ENCODE data around the gene FAM111A. TPM values are rescaled to one million over a fixed set of nuclear protein-coding genes. Genes with fewer than 3 reads are reported as not detected.

The FAM111A gene
- total and polyA plus RNA-seq, 12 donors = 2.9 to 22.5 (median 5.1) TPM

DNA sequence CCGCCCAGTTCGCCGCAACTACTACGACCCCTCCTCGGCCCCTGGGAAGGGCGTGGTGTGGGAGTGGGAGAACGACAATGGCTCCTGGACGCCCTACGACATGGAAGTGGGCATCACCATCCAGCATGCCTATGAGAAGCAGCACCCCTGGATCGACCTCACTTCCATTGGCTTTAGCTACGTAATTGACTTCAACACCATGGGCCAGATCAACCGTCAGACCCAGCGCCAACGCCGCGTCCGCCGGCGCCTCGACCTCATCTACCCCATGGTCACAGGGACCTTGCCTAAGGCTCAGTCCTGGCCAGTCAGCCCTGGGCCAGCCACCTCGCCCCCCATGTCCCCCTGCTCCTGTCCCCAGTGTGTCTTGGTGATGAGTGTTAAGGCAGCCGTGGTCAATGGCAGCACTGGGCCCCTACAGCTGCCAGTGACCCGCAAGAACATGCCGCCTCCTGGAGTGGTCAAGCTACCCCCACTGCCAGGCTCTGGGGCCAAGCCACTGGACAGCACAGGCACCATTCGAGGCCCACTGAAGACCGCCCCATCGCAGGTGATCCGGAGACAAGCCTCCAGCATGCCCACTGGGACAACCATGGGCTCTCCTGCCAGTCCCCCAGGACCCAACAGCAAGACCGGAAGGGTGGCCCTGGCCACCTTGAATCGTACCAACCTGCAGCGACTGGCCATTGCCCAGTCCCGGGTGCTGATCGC is 39.2 kb downstream of the FAM111A start:
- peaks cover 0 to 17% (median 0%) of the 10 kb centered on the region in 9 donors for H3K36me3 ChIP-seq
- 95 to 96% methylated on average over 33 of the region's 33 CpGs for WGBS, 2 donors
- H3K27ac ChIP-seq = no peak overlapping the region
- DNase-seq (no peak), ATAC-seq (no peak)
- no peaks in the 10 kb centered on the region for H3K27me3 ChIP-seq
- TF ChIP-seq CTCF (IDR thresholded peaks at IDR 0.05) = no peak
- H3K4me1 ChIP-seq = peaks cover 0 to 20% (median 0%) of the 10 kb centered on the region in 9 donors
- peaks cover 0 to 17% (median 5%) of the 10 kb centered on the region in 11 donors for H3K9me3 ChIP-seq
- no peak overlapping the region for H3K4me3 ChIP-seq
- intact Hi-C loops (cut with DNase I) = no loop called here

DNA sequence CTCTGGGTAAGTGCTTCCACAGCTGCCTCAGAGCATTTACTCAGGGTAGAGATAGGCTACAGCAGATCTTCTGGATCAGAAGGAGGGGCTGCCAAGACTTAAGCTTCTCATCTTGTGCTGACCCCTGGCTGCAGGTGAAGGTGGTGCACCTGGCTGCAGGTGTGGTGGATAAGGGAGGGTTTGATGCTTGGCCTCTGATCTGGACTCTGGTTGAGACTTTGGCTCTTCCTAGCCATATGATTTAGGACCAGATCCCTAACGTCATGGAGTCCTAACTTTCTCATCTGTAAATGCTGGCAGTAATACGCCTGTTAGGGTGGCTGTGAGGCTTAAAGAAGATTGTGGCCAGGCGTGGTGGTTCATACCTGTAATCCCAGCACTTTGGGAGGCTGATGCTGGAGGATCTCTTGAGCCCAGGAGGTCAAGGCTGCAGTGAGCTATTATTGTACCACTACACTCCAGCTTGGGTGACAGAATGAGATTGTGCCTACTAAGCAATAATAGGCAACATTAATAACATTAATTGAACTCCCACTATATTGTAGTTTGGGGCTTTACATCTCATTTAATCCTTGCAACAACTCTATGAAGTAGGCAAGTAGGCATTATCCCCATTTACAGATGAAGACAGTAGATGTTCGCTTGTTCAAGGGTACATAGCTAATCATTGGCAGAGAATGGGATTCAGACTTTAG is 39.9 kb downstream of the FAM111A start:
- WGBS, 2 donors = 94 to 95% methylated on average over 4 of the region's 4 CpGs
- intact Hi-C loops (cut with DNase I) = no loop called here
- ATAC-seq = no peak
- no peak overlapping the region for H3K27ac ChIP-seq
- no peak for DNase-seq
- TF ChIP-seq CTCF (IDR thresholded peaks at IDR 0.05) = peak in 4 of 9 donors; percentile 6 to 17 (median 10)
- no peaks in the 10 kb centered on the region for H3K27me3 ChIP-seq
- H3K9me3 ChIP-seq = peaks cover 0 to 17% (median 5%) of the 10 kb centered on the region in 11 donors
- peaks cover 0 to 27% (median 5%) of the 10 kb centered on the region in 9 donors for H3K4me1 ChIP-seq
- H3K36me3 ChIP-seq = peaks cover 0 to 17% (median 0%) of the 10 kb centered on the region in 9 donors
- H3K4me3 ChIP-seq = no peak overlapping the region

DNA sequence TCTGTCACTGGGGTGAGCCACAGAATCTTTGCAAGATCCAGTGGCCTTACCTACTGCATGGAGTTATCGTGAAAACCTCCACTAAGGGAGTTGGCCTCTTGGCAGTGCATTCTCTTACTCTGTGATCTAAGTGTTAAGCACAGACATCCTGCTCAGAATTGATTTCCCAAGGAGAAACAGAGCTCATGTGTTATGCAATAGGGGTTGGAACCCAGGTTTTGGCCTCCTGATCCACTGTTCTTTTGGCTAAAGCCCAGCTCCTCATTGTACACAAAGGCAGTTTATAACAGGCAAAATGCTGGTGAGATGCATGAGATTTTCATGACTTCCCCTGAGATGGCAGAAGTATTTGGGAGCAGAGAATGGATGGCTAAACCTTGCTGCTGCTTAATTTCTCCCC is 41.1 kb downstream of the FAM111A start:
- TF ChIP-seq CTCF (IDR thresholded peaks at IDR 0.05) = no peak
- Histone ChIP-seq H3K27ac (peak overlapping the region in 1 of 10 donors; percentile 7), H3K9me3 (peaks cover 0 to 14% (median 5%) of the 10 kb centered on the region in 11 donors), H3K4me1 (peaks cover 0 to 36% (median 5%) of the 10 kb centered on the region in 9 donors), H3K36me3 (peaks cover 0 to 17% (median 0%) of the 10 kb centered on the region in 9 donors), H3K4me3 (no peak overlapping the region), H3K27me3 (no peaks in the 10 kb centered on the region)
- DNase-seq = no peak
- 63 to 64% methylated on average over 1 of the region's 1 CpG for WGBS, 2 donors
- ATAC-seq = peak in 1 of 8 donors; percentile 38
- intact Hi-C loops (cut with DNase I) = no loop called here

DNA sequence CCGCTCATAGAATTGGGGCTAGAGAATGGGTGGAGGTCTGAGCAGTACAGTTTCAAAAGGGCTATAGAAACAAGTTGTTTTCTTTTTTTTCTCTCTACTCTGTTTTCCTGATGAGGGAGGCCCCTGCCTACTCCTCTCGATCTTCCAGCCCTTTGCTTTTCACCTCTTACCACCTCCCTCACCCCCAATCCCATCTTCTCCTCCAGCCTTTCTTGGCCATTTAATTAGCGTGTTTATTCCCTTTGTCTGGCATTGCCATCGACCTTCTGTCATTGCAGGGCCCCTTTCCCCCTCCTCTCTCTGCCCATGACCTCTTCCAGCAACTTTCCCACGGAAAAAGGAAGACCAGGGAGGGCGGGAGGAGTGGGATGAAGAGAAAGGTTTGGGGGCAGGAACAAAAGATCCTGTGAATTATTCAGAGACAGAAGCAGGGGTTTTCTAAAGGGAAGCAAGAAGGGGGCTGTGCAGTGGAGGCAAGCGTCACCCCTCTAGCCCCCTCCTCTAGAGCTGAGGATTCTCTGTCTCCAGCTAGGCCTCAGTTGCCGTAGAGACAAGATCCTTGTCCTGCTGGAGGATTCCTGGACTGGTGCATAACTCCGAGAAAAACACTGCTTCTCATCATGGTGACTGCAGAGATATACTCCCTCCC is 42.2 kb downstream of the FAM111A start:
- peaks cover 0 to 26% (median 0%) of the 10 kb centered on the region in 9 donors for H3K36me3 ChIP-seq
- peaks cover 0 to 46% (median 8%) of the 10 kb centered on the region in 9 donors for H3K4me1 ChIP-seq
- DNase-seq = no peak
- H3K4me3 ChIP-seq = no peak overlapping the region
- no peak for ATAC-seq
- H3K27me3 ChIP-seq = no peaks in the 10 kb centered on the region
- WGBS, 2 donors = 61 to 68% methylated on average over 9 of the region's 9 CpGs
- TF ChIP-seq CTCF (IDR thresholded peaks at IDR 0.05) = no peak
- peak overlapping the region in 1 of 10 donors; percentile 47 for H3K27ac ChIP-seq
- intact Hi-C loops (cut with DNase I) = no loop called here
- H3K9me3 ChIP-seq = peaks cover 0 to 3% (median 0%) of the 10 kb centered on the region in 11 donors

Measured in heart right ventricle (tissue), 16 donors.